Left renal cortex interstitium (tissue), 4 donors: ENCODE measurements around the gene TFAP2B. TPM values are rescaled to one million over a fixed set of nuclear protein-coding genes. Genes with fewer than 3 reads are reported as not detected.

Experiments
- DNase-seq, 4 donors: peaks; one replicate each; pipeline ENCODE4 v3.0.0-alpha.2; 2013; ENCODE audit warnings: low read depth in 4 of 4, low spot score in 2 of 4, missing footprints in 1 of 4
- polyA plus RNA-seq, 4 donors: library from polyadenylated mRNA; unstranded; fragments of 120-200 nt; gene quantifications; one replicate each; pipeline ENCODE4 v1.2.1, GENCODE V29; 2013; ENCODE audit not compliant: insufficient read length in 4 of 4

TFAP2B gene
- polyA plus RNA-seq = 10 to 100 TPM; 12.9 to 17.2 (median 13.5) TPM

DNA sequence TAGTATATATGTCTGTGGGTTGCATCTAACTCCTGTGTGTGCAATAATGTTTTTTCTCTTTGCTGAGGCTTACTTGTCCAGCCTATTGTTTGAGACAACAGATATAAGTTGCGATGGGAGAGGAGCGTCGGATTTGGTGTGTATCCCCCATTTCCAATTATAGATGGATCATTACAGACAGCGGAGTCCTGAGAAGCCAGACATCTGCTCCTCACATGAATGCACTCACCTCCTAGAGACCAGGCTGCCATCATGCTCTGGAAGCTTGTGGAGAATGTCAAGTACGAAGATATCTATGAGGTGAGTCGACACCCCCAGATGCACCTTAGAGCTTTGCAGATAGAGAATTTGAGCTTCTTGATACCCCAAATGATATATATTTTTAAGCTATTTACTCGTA, at the start of gene TFAP2B:
TSS of gene TFAP2B (plus strand) at position 199 of the 400 bp plus-strand sequence. CDS start at position 220, 21 bp downstream.
- no peak for DNase-seq

DNA sequence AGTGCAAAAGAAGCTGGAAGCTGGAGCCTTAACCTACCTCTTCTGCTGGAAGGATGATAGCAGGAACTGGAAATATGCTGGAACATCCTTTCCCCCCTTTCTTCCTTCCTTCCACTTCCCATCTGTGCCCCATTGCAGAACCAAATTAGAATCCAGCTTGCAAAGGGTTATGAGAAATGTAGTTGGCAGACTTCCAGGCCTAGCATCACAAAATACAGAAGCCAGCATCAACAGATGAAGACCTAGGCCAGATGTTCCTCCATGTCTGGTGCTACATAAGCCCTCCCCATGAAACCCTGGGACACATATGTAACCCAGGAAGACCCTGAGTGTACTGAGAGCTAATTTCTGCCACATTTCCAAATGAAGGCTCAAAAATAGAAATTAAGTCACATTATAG, 40.0 kb upstream of the TFAP2B start:
- no peak for DNase-seq

DNA sequence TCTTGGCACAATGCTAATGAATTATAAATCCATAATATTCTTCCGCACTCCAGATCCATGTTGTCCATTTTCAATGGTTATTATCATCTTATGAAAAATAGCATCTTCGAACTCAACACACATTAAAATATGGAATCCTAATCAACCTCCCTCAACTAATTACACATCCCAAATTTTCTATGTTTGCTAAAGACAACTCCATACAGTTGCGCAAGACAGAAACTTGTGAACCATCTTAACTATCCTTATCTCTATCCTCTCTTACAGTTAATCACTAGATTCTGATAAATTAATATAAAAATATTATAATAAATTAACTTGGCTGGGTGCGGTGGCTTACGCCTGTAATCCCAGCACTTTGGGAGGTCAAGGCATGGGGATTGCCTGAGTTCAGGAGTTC, 38.3 kb upstream of the TFAP2B start:
- DNase-seq = no peak

DNA sequence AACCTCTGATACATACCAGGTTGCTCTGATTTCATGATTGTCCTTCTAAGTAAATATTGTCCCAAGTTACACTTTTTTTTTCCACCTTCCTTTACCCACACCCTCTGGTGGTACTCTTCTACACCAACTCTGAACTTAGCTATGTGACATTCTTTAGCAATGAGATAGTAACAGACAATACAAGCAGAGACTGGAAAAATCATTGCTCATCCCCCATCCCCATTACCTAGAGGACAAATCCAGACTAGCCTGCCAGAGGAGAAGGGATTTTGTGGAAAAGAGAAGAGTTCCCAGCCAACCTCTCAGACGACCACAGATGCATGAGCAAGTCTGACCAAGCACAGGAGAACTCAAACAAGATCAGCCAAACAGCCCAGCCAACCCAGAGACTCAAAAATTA, 32.8 kb upstream of the TFAP2B start:
- no peak for DNase-seq

DNA sequence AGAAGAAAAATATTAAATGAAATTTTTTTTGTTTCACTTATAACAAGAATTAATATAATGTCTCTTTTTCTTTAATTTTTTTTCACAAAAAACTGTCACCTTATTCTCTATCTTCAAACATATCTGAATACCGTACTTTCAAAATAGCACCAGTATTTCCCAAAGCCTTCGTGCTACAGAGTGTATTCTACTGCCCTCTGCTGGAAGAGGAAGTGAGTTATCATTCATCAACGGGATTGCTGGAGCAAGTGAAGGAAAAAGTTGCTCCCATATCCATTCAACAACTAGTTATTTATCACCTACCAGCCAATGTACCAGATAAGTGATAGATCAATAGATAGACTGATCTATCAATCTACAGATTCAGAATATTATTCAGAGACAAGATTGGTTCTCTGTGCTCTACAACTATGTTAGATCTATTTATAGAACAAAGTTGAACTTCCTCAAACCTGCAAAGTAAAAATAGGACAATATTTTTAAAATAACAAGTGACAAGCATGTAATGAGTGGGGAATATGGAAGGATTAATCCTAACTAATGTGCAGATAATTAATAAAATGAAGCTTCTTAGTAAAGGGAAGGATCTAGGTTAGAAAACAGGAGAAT, 26.7 kb upstream of the TFAP2B start:
- peak in 2 of 4 donors; percentile 2 to 19 for DNase-seq

DNA sequence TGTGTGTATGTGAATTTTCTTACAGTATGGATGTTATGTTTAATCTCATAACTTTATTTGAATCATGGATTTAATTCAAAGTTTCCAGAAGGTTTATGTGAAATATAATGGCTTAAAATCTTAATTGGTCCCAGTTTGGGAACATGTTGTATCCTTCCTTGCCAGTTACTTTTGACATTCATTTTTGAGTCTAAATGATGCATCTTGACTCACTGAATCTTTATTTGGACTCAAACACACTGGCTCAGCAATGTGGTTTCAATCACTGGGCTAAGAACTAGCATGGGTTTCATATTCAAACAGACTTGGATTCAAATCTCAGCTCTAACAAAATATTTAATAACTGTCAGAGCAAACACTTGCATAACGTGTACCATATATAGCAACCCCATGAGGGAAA, 25.9 kb upstream of the TFAP2B start:
- no peak for DNase-seq

GRCh38 chr6:50795574-50795973, 23.1 kb upstream of the TFAP2B start:
- no peak for DNase-seq

- no peak for DNase-seq
These were observed 14.4 kb upstream of the TFAP2B start for GRCh38 chr6:50804283-50804682.

GRCh38 chr6:50807035-50807434, 11.6 kb upstream of the TFAP2B start:
- DNase-seq = no peak

- no peak for DNase-seq
These were observed 3.1 kb upstream of the TFAP2B start for GRCh38 chr6:50815436-50816114.

GRCh38 chr6:50816115-50816675, 2.5 kb upstream of the TFAP2B start:
- peak in 1 of 4 donors; percentile 78 for DNase-seq

DNA sequence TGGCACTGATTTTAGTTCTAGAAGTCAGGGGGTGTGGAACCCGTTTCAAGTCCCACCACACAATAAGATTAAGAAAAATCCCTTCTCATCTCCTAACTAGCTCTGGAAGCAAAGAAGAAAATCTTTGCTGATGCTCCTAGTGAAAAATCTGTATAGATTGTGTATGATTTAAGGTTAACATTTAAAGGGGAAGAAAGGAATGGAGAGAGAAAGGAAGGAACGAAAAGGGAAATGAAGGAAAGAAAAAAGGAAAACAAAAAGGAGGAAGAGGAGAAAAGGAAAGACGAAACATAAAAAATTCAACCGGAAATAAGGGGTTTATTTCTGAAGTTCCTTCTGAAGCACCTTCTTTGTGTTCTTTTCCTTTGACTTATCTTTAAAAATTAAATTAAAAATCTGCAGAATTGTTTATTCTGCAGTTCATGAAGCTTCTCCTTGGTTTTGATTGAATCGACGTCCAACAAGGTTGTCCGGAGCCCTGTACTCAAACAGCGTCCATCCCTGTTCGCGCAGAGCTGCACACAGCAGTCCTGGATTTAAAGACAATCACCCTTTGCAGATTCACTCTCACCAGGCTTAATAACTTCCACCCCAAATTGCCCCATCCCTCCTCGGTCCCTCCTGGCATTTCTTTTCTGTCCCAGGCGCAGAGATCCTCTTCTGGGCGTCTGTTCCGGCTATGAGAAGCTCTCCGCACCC, 1.6 kb upstream of the TFAP2B start:
- DNase-seq = no peak

- DNase-seq = no peak
These were observed 1.1 kb upstream of the TFAP2B start for GRCh38 chr6:50817646-50817950.

DNA sequence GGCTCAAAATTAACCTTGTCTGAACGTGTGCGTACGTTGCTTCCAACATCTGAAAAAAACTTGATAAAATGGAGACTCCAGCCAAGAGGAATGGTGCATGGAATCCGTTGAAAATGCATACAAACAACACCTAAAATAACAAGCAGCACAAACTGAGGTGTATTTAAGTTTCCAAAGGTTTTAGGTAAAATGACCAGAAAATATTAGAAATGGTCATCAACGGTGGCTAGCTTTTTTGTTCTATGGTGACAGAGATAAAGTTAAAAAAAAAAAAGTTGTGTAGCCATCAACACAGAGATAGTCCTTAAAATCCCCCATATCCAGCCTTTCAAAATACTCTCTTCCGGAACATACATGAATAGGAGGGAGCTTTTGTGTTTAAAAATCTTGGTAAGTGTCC, 651 bp upstream of the TFAP2B start:
- no peak for DNase-seq

DNA sequence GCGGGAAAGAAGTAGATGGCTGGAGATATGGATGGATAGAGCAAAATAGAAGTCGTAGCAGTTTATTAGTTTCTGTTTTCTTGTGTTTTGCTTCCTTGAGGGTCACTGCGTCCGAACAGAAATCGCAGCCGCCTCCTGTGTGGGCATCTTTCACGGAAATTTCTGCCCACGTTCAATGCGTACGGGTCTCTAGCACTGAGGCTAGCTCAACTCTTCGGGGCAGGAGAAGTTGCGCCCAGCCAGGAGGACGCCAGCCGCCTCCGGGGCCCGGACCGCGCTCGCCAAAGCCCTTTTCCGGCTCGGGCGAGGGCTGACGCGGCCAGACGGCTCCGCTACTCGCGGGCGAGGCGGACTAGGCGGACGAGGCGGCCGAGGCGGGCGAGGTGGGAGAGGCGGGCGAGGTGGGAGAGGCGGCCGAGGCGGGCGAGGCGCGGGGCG, 814 bp downstream of the TFAP2B start:
- DNase-seq = no peak

GRCh38 chr6:50819904-50820868, 1.5 kb downstream of the TFAP2B start:
- no peak for DNase-seq

DNA sequence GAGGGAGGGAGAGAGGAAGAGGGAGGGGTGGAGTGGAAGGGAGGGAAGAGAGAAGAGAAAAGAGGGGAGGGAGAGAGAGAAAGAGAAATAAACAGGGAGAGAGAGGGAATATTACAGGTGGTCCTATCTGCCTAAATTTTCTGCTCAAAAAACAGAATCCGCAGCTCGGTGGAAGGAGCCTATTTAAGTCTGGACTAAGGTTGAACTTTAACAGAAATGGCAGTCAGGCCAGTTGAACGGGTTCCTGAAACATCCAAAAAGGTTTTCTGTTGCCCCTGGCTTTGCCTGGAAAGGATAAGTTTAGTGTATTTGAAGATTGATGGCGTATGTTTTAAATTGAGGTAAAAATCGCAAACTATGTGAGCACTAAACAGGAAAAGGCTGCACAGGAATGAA, 2.2 kb downstream of the TFAP2B start:
- no peak for DNase-seq

- DNase-seq = no peak
These were observed 2.9 kb downstream of the TFAP2B start for GRCh38 chr6:50821441-50822077.

GRCh38 chr6:50822078-50822476, 3.4 kb downstream of the TFAP2B start:
- no peak for DNase-seq
